Epithelial cell of proximal tubule (primary cell): Measurements from ENCODE around the gene SELENOO. TPM values are rescaled to one million over a fixed set of nuclear protein-coding genes. Genes with fewer than 3 reads are reported as not detected.

Experiments used
- DNase-seq: peaks from one replicate; pipeline ENCODE4 v3.0.0-alpha.2; 2011; ENCODE audit warnings: low read depth
- H3K4me3 ChIP-seq: 2 replicates; pipeline ENCODE4 v1.5.1; 2011; ENCODE audit warnings: low read depth, mild to moderate bottlenecking, low read length
- CTCF ChIP-seq: conservative IDR thresholded peaks from 2 replicates; pipeline ENCODE4 v1.5.1; 2012; ENCODE audit warnings: low read depth, mild to moderate bottlenecking, low read length
- total RNA-seq: library from RNA; depleted of rRNA; stranded (reverse); fragments of >200 nt; gene quantifications from 2 replicates; pipeline ENCODE4 v1.2.3, GENCODE V29; 2015

SELENOO gene
- total RNA-seq, 1 donor from 2014 or later: 31.1 TPM

GRCh38 chr22:50221410-50222300 lies 20.8 kb downstream of the SELENOO start:
- no peak for DNase-seq
- no peak overlapping the region for H3K4me3 ChIP-seq
- TF ChIP-seq CTCF: no peak

- no peak for TF ChIP-seq CTCF
- no peak overlapping the region for H3K4me3 ChIP-seq
- DNase-seq: no peak
Measured at GRCh38 chr22:50222508-50222907, 21.7 kb downstream of the SELENOO start.

- TF ChIP-seq CTCF: no peak
- no peak overlapping the region for H3K4me3 ChIP-seq
- no peak for DNase-seq
Measured at GRCh38 chr22:50224071-50224470, 23.3 kb downstream of the SELENOO start.

GRCh38 chr22:50225200-50225969 lies 24.6 kb downstream of the SELENOO start:
- TF ChIP-seq CTCF: no peak
- no peak for DNase-seq
- H3K4me3 ChIP-seq: no peak overlapping the region

- DNase-seq: no peak
- no peak for TF ChIP-seq CTCF
- no peak overlapping the region for H3K4me3 ChIP-seq
Measured at GRCh38 chr22:50226063-50226874, 25.5 kb downstream of the SELENOO start.

GRCh38 chr22:50226875-50227165 lies 26.0 kb downstream of the SELENOO start:
- DNase-seq: no peak
- H3K4me3 ChIP-seq: no peak overlapping the region
- TF ChIP-seq CTCF: no peak
